SK-N-SH (cell line): Measurements from ENCODE around the gene PTPRG. TPM values are rescaled to one million over a fixed set of nuclear protein-coding genes. Genes with fewer than 3 reads are reported as not detected.

Experiments used
- CTCF ChIA-PET: fragments of 300-600, 350-600 bp; formaldehyde crosslinking; extraction: SDS; loops from one replicate; lab custom pipeline; 2021; lab: Yijun Ruan, JAX
- POLR2A ChIA-PET: fragments of 350-600 bp; sonication (Branson Sonifier 250); formaldehyde crosslinking; extraction: SDS; loops from one replicate; lab custom pipeline; 2020; ENCODE audit warnings: antibody characterized with exemption, inconsistent platforms; lab: Yijun Ruan, JAX
- DNase-seq: peaks from one replicate; pipeline ENCODE4 v3.0.0; 2012
- H2AFZ ChIP-seq: fragments of 200-600 bp; sonication (generic); 2 replicates; pipeline ENCODE4 v1.8.1; 2016; ENCODE audit warnings: antibody characterized with exemption, mild to moderate bottlenecking, low read depth
- H3F3A ChIP-seq: fragments of 200-600 bp; sonication (generic); replicated peaks from 2 replicates; pipeline ENCODE3; 2016; ENCODE audit warnings: antibody characterized with exemption, mild to moderate bottlenecking; ENCODE audit not compliant: insufficient read depth
- H3K27ac ChIP-seq, 2 experiments: fragments of 200-500 bp in 1 of 2; fragments of 200-600 bp in 1 of 2; sonication (Bioruptor generic) in 1 of 2; sonication (generic), shearing (Covaris generic) in 1 of 2; 2 replicates each; pipeline versions ENCODE4 v1.5.1 to v1.6.1; 2014 to 2016; ENCODE audit warnings: low read depth in 2 of 2, inconsistent platforms in 1 of 2, low read length in 1 of 2, mild to moderate bottlenecking in 1 of 2, mixed read lengths in 1 of 2
- H3K27me3 ChIP-seq: fragments of 200-600 bp; sonication (generic), shearing (Covaris generic); 2 replicates; pipeline ENCODE4 v1.6.1; 2016; ENCODE audit warnings: mixed run types; ENCODE audit not compliant: insufficient read depth
- H3K36me3 ChIP-seq, 2 experiments: fragments of 200-500 bp in 1 of 2; fragments of 200-600 bp in 1 of 2; sonication (Bioruptor generic) in 1 of 2; sonication (generic) in 1 of 2; replicated peaks in 1 of 2; 2 replicates each; pipeline versions ENCODE3 to v1.5.1; 2014 to 2016; ENCODE audit warnings: low read length in 1 of 2, mild to moderate bottlenecking in 1 of 2; ENCODE audit not compliant: insufficient read depth in 2 of 2, control insufficient read depth in 1 of 2
- H3K4me1 ChIP-seq, 2 experiments: fragments of 200-500 bp in 1 of 2; fragments of 200-600 bp in 1 of 2; sonication (Bioruptor generic) in 1 of 2; sonication (generic), shearing (Covaris generic) in 1 of 2; 2 replicates each; pipeline versions ENCODE4 v1.5.1 to v1.6.1; 2014 to 2016; ENCODE audit warnings: low read depth in 1 of 2, low read length in 1 of 2, mixed run types in 1 of 2; ENCODE audit not compliant: insufficient read depth in 2 of 2, control insufficient read depth in 1 of 2
- H3K4me2 ChIP-seq: fragments of 200-600 bp; sonication (generic), shearing (Covaris generic); 2 replicates; pipeline ENCODE4 v1.6.1; 2017; ENCODE audit warnings: mixed run types
- H3K4me3 ChIP-seq, 2 experiments: fragments of 200-500 bp in 1 of 2; fragments of 200-600 bp in 1 of 2; sonication (Bioruptor generic) in 1 of 2; sonication (generic), shearing (Covaris generic) in 1 of 2; 2 replicates each; pipeline versions ENCODE4 v1.5.1 to v1.8.1; 2014 to 2016; ENCODE audit warnings: low read depth in 2 of 2, inconsistent platforms in 1 of 2, low read length in 1 of 2, mild to moderate bottlenecking in 1 of 2, mixed read lengths in 1 of 2, moderate library complexity in 1 of 2
- H3K79me2 ChIP-seq: fragments of 200-600 bp; sonication (generic); 2 replicates; pipeline ENCODE4 v1.8.1; 2017; ENCODE audit warnings: mild to moderate bottlenecking; ENCODE audit not compliant: insufficient read depth
- H3K9ac ChIP-seq: fragments of 200-600 bp; sonication (generic); 2 replicates; pipeline ENCODE4 v1.6.1; 2017; ENCODE audit warnings: mixed run types
- H3K9me2 ChIP-seq: fragments of 200-600 bp; sonication (generic); 2 replicates; pipeline ENCODE4 v1.6.1; 2017; ENCODE audit warnings: mixed run types
- H3K9me3 ChIP-seq: fragments of 200-600 bp; sonication (generic); 2 replicates; pipeline ENCODE4 v1.6.1; 2017; ENCODE audit warnings: mixed run types, mild to moderate bottlenecking, moderate library complexity
- H4K20me1 ChIP-seq: fragments of 200-600 bp; sonication (generic); 2 replicates; pipeline ENCODE4 v1.6.1; 2017; ENCODE audit warnings: mild to moderate bottlenecking, mixed run types; ENCODE audit not compliant: insufficient read depth
- FOSL2 ChIP-seq: IDR thresholded peaks from 2 replicates; pipeline ENCODE4 v1.4.0; 2012; ENCODE audit warnings: low read depth, mild to moderate bottlenecking, moderate library complexity, borderline replicate concordance
- FOXJ3 ChIP-seq: sonication (generic); formaldehyde crosslinking; IDR thresholded peaks from 2 replicates; pipeline ENCODE4 v1.5.1; 2020; ENCODE audit warnings: mild to moderate bottlenecking, missing genetic modification reagents
- FOXM1 ChIP-seq: IDR thresholded peaks from 2 replicates; pipeline ENCODE4 v1.4.0; 2012; ENCODE audit warnings: low read depth, mild to moderate bottlenecking
- IRF3 ChIP-seq: fragments of 150-350 bp; IDR thresholded peaks from 2 replicates; pipeline ENCODE4 v1.6.1; 2016; ENCODE audit warnings: mild to moderate bottlenecking, low read depth, low read length
- JUND ChIP-seq: IDR thresholded peaks from 2 replicates; pipeline ENCODE4 v1.4.0; 2012
- MXI1 ChIP-seq: IDR thresholded peaks from 2 replicates; pipeline ENCODE4 v1.6.1; 2012; ENCODE audit warnings: mild to moderate bottlenecking, low read depth, low read length, improper control_type of control experiment
- NFIC ChIP-seq: IDR thresholded peaks from 2 replicates; pipeline ENCODE4 v1.4.0; 2012; ENCODE audit warnings: borderline replicate concordance
- RCOR1 ChIP-seq: fragments of 150-350 bp; IDR thresholded peaks from 2 replicates; pipeline ENCODE4 v1.6.1; 2017; ENCODE audit warnings: antibody characterized with exemption, low read length
- RFX5 ChIP-seq: IDR thresholded peaks from 2 replicates; pipeline ENCODE4 v1.6.1; 2012; ENCODE audit warnings: mild to moderate bottlenecking, improper control_type of control experiment, low read length
- TAF1 ChIP-seq: IDR thresholded peaks from 2 replicates; pipeline ENCODE4 v1.6.1; 2012; ENCODE audit warnings: low read depth, mild to moderate bottlenecking, low read length, moderate library complexity, borderline replicate concordance
- TEAD4 ChIP-seq: IDR thresholded peaks from 2 replicates; pipeline ENCODE4 v1.4.0; 2012; ENCODE audit warnings: mild to moderate bottlenecking, borderline replicate concordance; ENCODE audit not compliant: insufficient read depth
- WGBS: methylation state at CpG from one replicate; pipeline ENCODE4 v1.1.6; 2017; ENCODE audit warnings: low lambda C conversion rate; 5-methylcytosine and 5-hydroxymethylcytosine counted together
- polyA plus RNA-seq, 3 experiments: library from polyadenylated mRNA; depleted of rRNA; stranded (reverse); fragments of >200 nt; gene quantifications; 2 replicates each; pipeline ENCODE4 v1.2.3, GENCODE V29; 2012
- TF ChIP-seq, protein P1 (sequence below): IDR thresholded peaks from 2 replicates; pipeline ENCODE4 v1.4.0; 2012; ENCODE audit warnings: low read depth, borderline replicate concordance
- TF ChIP-seq, protein P2 (sequence below): IDR thresholded peaks from 2 replicates; pipeline ENCODE4; 2012

PTPRG gene
- polyA plus RNA-seq, 1 of the 3 experiments (the other 2 are of a cell fraction) = 14.1 TPM

GRCh38 chr3:61761694-61762430 lies 200.5 kb downstream of the PTPRG start:
- Histone ChIP-seq H3K79me2 (peaks cover 3% of the 10 kb centered on the region), H3K27me3 (no peaks in the 10 kb centered on the region), H3K9me2 (no peaks in the 10 kb centered on the region), H3K27ac (no peak overlapping the region), H3K36me3 (no peaks in the 10 kb centered on the region), H3F3A (no peaks in the 10 kb centered on the region), H3K4me2 (no peak overlapping the region)
- POLR2A ChIA-PET = no interaction called here
- TF ChIP-seq MXI1 (no peak), FOSL2 (no peak), RFX5 (no peak), RCOR1 (no peak), JUND (no peak), FOXJ3 (CRISPR knock-in tag) (no peak), TEAD4 (no peak), NFIC (no peak), IRF3 (no peak), TAF1 (no peak), FOXM1 (no peak)
- TF ChIP-seq, protein P1, sequence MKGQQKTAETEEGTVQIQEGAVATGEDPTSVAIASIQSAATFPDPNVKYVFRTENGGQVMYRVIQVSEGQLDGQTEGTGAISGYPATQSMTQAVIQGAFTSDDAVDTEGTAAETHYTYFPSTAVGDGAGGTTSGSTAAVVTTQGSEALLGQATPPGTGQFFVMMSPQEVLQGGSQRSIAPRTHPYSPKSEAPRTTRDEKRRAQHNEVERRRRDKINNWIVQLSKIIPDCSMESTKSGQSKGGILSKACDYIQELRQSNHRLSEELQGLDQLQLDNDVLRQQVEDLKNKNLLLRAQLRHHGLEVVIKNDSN = no peak
- TF ChIP-seq, protein P2, sequence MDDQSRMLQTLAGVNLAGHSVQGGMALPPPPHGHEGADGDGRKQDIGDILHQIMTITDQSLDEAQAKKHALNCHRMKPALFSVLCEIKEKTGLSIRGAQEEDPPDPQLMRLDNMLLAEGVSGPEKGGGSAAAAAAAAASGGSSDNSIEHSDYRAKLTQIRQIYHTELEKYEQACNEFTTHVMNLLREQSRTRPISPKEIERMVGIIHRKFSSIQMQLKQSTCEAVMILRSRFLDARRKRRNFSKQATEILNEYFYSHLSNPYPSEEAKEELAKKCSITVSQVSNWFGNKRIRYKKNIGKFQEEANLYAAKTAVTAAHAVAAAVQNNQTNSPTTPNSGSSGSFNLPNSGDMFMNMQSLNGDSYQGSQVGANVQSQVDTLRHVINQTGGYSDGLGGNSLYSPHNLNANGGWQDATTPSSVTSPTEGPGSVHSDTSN = no peak
- TF ChIP-seq, all 33 proteins: peak for 0
- no peak overlapping the region for H3K9ac ChIP-seq
- CTCF ChIA-PET = no interaction called here
- no peaks in the 10 kb centered on the region for H3K4me1 ChIP-seq
- no peaks in the 10 kb centered on the region for H4K20me1 ChIP-seq
- H3K4me3 ChIP-seq = no peak overlapping the region
- no peak for DNase-seq
- H3K9me3 ChIP-seq = no peaks in the 10 kb centered on the region
- 92% methylated on average over 8 of the region's 8 CpGs for WGBS
- no peak overlapping the region for H2AFZ ChIP-seq
